ENCODE measurements around the gene CDH23.

CDH23 gene

GRCh38 chr10:71370031-71370430 is 26.7 kb upstream of the CDH23 start:
- DNase-seq (ENCODE audit: low read depth) = no peak

GRCh38 chr10:71371750-71372166 is 25.0 kb upstream of the CDH23 start:
- no peak for DNase-seq (ENCODE audit: low read depth)

- no peak for DNase-seq (ENCODE audit: low read depth)
These were observed 23.7 kb upstream of the CDH23 start for GRCh38 chr10:71372882-71373495.

GRCh38 chr10:71374481-71375233 is 22.1 kb upstream of the CDH23 start:
- DNase-seq (ENCODE audit: low read depth) = no peak

GRCh38 chr10:71375952-71376351 is 20.8 kb upstream of the CDH23 start:
- no peak for DNase-seq (ENCODE audit: low read depth)

- DNase-seq (ENCODE audit: low read depth) = no peak
These were observed 18.2 kb upstream of the CDH23 start for GRCh38 chr10:71378336-71379117.

GRCh38 chr10:71379118-71379766 is 17.5 kb upstream of the CDH23 start:
- no peak for DNase-seq (ENCODE audit: low read depth)

- DNase-seq (ENCODE audit: low read depth) = no peak
These were observed 15.9 kb upstream of the CDH23 start for GRCh38 chr10:71380841-71381240.

GRCh38 chr10:71381611-71382010 is 15.1 kb upstream of the CDH23 start:
- no peak for DNase-seq (ENCODE audit: low read depth)

- DNase-seq (ENCODE audit: low read depth) = no peak
These were observed 14.7 kb upstream of the CDH23 start for GRCh38 chr10:71382028-71382427.

GRCh38 chr10:71382757-71383156 is 14.0 kb upstream of the CDH23 start:
- DNase-seq (ENCODE audit: low read depth) = no peak

- peak; percentile 3 for DNase-seq (ENCODE audit: low read depth)
These were observed 12.6 kb upstream of the CDH23 start for GRCh38 chr10:71383972-71384687.

- DNase-seq (ENCODE audit: low read depth) = no peak
These were observed 8.5 kb upstream of the CDH23 start for GRCh38 chr10:71388171-71388570.

GRCh38 chr10:71388583-71389310 is 8.0 kb upstream of the CDH23 start:
- no peak for DNase-seq (ENCODE audit: low read depth)

- no peak for DNase-seq (ENCODE audit: low read depth)
These were observed 6.8 kb upstream of the CDH23 start for GRCh38 chr10:71389768-71390460.

GRCh38 chr10:71390461-71390835 is 6.3 kb upstream of the CDH23 start:
- DNase-seq (ENCODE audit: low read depth) = no peak

- no peak for DNase-seq (ENCODE audit: low read depth)
These were observed 5.6 kb upstream of the CDH23 start for GRCh38 chr10:71390921-71391690.

- DNase-seq (ENCODE audit: low read depth) = no peak
These were observed 5.0 kb upstream of the CDH23 start for GRCh38 chr10:71391701-71392100.

GRCh38 chr10:71392292-71392691 is 4.4 kb upstream of the CDH23 start:
- DNase-seq (ENCODE audit: low read depth) = no peak
